H9 (cell line): Measurements from ENCODE around the gene KREMEN2. TPM values are rescaled to one million over a fixed set of nuclear protein-coding genes. Genes with fewer than 3 reads are reported as not detected.

Experiments
- DNase-seq: peaks from one replicate; pipeline ENCODE4 v3.0.0-alpha.2; 2017
- H2AFZ ChIP-seq: one replicate; pipeline ENCODE4 v1.6.1; 2013; ENCODE audit warnings: mild to moderate bottlenecking, low read length, control low read depth, moderate library complexity
- H2AK5ac ChIP-seq: 2 replicates; pipeline ENCODE4 v1.6.1; 2013; ENCODE audit warnings: low read length, control low read depth, mixed read lengths; ENCODE audit not compliant: insufficient read length
- H2BK120ac ChIP-seq: one replicate; pipeline ENCODE4 v1.6.1; 2013; ENCODE audit warnings: low read depth, mild to moderate bottlenecking, low read length, control low read depth, inconsistent platforms; ENCODE audit not compliant: poor library complexity, severe bottlenecking
- H2BK12ac ChIP-seq: 2 replicates; pipeline ENCODE4 v1.6.1; 2013; ENCODE audit warnings: low read length, control low read depth, mixed read lengths, low read depth; ENCODE audit not compliant: insufficient read length
- H2BK15ac ChIP-seq: 2 replicates; pipeline ENCODE4 v1.6.1; 2013; ENCODE audit warnings: low read depth, low read length, control low read depth
- H2BK20ac ChIP-seq: one replicate; pipeline ENCODE4 v1.6.1; 2013; ENCODE audit warnings: low read depth, mild to moderate bottlenecking, low read length, control low read depth, inconsistent platforms; ENCODE audit not compliant: poor library complexity, severe bottlenecking
- H2BK5ac ChIP-seq: 2 replicates; pipeline ENCODE4 v1.6.1; 2013; ENCODE audit warnings: low read length, control low read depth, mixed read lengths; ENCODE audit not compliant: insufficient read length
- H3K14ac ChIP-seq: 2 replicates; pipeline ENCODE4 v1.6.1; 2013; ENCODE audit warnings: low read length, control low read depth; ENCODE audit not compliant: insufficient read depth
- H3K18ac ChIP-seq: 2 replicates; pipeline ENCODE4 v1.6.1; 2013; ENCODE audit warnings: low read depth, mild to moderate bottlenecking, mixed read lengths, low read length, control low read depth; ENCODE audit not compliant: insufficient read length
- H3K23ac ChIP-seq: 2 replicates; pipeline ENCODE4 v1.6.1; 2013; ENCODE audit warnings: low read length, control low read depth, mixed read lengths, low read depth; ENCODE audit not compliant: insufficient read length
- H3K23me2 ChIP-seq: 2 replicates; pipeline ENCODE4 v1.6.1; 2013; ENCODE audit warnings: low read depth, mild to moderate bottlenecking, mixed read lengths, low read length, control low read depth; ENCODE audit not compliant: insufficient read length, poor library complexity, severe bottlenecking
- H3K27ac ChIP-seq: 2 replicates; pipeline ENCODE4 v1.5.1; 2013; ENCODE audit warnings: low read length, control low read depth, mixed read lengths, low read depth; ENCODE audit not compliant: insufficient read length
- H3K27me3 ChIP-seq: 2 replicates; pipeline ENCODE4 v1.6.1; 2013; ENCODE audit warnings: low read length, control low read depth, inconsistent platforms; ENCODE audit not compliant: insufficient read depth
- H3K4ac ChIP-seq: 2 replicates; pipeline ENCODE4 v1.6.1; 2013; ENCODE audit warnings: low read depth, mild to moderate bottlenecking, control low read depth, inconsistent platforms, low read length, moderate library complexity
- H3K4me1 ChIP-seq: 2 replicates; pipeline ENCODE4 v1.6.1; 2013; ENCODE audit warnings: low read length, control low read depth, inconsistent platforms; ENCODE audit not compliant: insufficient read depth
- H3K4me2 ChIP-seq: 2 replicates; pipeline ENCODE4 v1.6.1; 2013; ENCODE audit warnings: low read length, control low read depth, mixed read lengths; ENCODE audit not compliant: insufficient read length, insufficient read depth
- H3K56ac ChIP-seq: 2 replicates; pipeline ENCODE4 v1.6.1; 2013; ENCODE audit warnings: low read depth, mild to moderate bottlenecking, mixed read lengths, low read length, control low read depth; ENCODE audit not compliant: insufficient read length
- H3K79me1 ChIP-seq: 2 replicates; pipeline ENCODE4 v1.6.1; 2013; ENCODE audit warnings: low read depth, mild to moderate bottlenecking, moderate library complexity, low read length, control low read depth, inconsistent platforms; ENCODE audit not compliant: insufficient read depth, poor library complexity, severe bottlenecking
- H3K79me2 ChIP-seq: 2 replicates; pipeline ENCODE4 v1.6.1; 2013; ENCODE audit warnings: low read length, control low read depth, inconsistent platforms; ENCODE audit not compliant: insufficient read depth
- H3K9ac ChIP-seq: 2 replicates; pipeline ENCODE4 v1.6.1; 2013; ENCODE audit warnings: low read length, control low read depth, mixed read lengths; ENCODE audit not compliant: insufficient read length; ENCODE audit errors: extremely low read depth
- H3K9me3 ChIP-seq: one replicate; pipeline ENCODE4 v1.6.1; 2013; ENCODE audit warnings: low read depth, low read length, inconsistent platforms; ENCODE audit not compliant: control insufficient read depth
- H3T11ph ChIP-seq: one replicate; pipeline ENCODE4 v1.6.1; 2013; ENCODE audit warnings: mild to moderate bottlenecking, low read length, control low read depth, inconsistent platforms
- H4K20me1 ChIP-seq: one replicate; pipeline ENCODE4 v1.6.1; 2013; ENCODE audit not compliant: control insufficient read depth, insufficient read length, insufficient read depth
- H4K5ac ChIP-seq: 2 replicates; pipeline ENCODE4 v1.6.1; 2013; ENCODE audit warnings: low read depth, mild to moderate bottlenecking, mixed read lengths, low read length, control low read depth; ENCODE audit not compliant: insufficient read length
- H4K8ac ChIP-seq: replicated peaks from 2 replicates; pipeline ENCODE4 v1.6.1; 2013; ENCODE audit warnings: low read length, control low read depth, mixed read lengths, low read depth; ENCODE audit not compliant: insufficient read length
- H4K91ac ChIP-seq: 2 replicates; pipeline ENCODE4 v1.6.1; 2013; ENCODE audit warnings: low read depth, mild to moderate bottlenecking, moderate library complexity, mixed read lengths, low read length, control low read depth; ENCODE audit not compliant: insufficient read length
- H3K27ac Mint-ChIP-seq, 3 experiments: 2 replicates in 2 of 3; 3 replicates in 1 of 3; pipeline ENCODE4 v1.8.0; 2020 to 2021; ENCODE audit warnings: mixed read lengths in 3 of 3, mild to moderate bottlenecking in 1 of 3, moderate library complexity in 1 of 3
- H3K27me3 Mint-ChIP-seq: 2 replicates; pipeline ENCODE4 v1.8.0; 2021; ENCODE audit warnings: low read depth, mild to moderate bottlenecking, moderate library complexity, mixed read lengths
- H3K36me3 Mint-ChIP-seq, 3 experiments: 2 replicates in 2 of 3; 3 replicates in 1 of 3; pipeline ENCODE4 v1.8.0; 2020 to 2021; ENCODE audit warnings: low read depth in 3 of 3, mixed read lengths in 3 of 3; ENCODE audit not compliant: insufficient read depth in 1 of 3
- H3K4me1 Mint-ChIP-seq, 2 experiments: 2 replicates each; pipeline ENCODE4 v1.8.0; 2020; ENCODE audit warnings: mixed read lengths in 2 of 2
- H3K4me3 Mint-ChIP-seq, 2 experiments: 2 replicates in 1 of 2; 3 replicates in 1 of 2; pipeline ENCODE4 v1.8.0; 2020 to 2021; ENCODE audit warnings: mild to moderate bottlenecking in 2 of 2, mixed read lengths in 2 of 2, moderate library complexity in 1 of 2
- H3K9me3 Mint-ChIP-seq, 2 experiments: 2 replicates in 1 of 2; 3 replicates in 1 of 2; pipeline ENCODE4 v1.8.0; 2020; ENCODE audit warnings: mild to moderate bottlenecking in 2 of 2, mixed read lengths in 2 of 2, moderate library complexity in 1 of 2
- WGBS: extraction: QIAGEN DNeasy Blood & Tissue Kit; methylation state at CpG from one replicate; pipeline ENCODE4 v1.1.7; 2013; ENCODE audit warnings: missing lambda C conversion rate, low lambda C conversion rate, mixed read lengths; ENCODE audit not compliant: insufficient read length; ENCODE audit errors: extremely low coverage; 5-methylcytosine and 5-hydroxymethylcytosine counted together
- total RNA-seq: library from RNA; stranded (reverse); gene quantifications from 2 replicates; pipeline ENCODE4 v1.2.1, GENCODE V29; 2021
- TF ChIP-seq, protein P1 (sequence below): fragments of 200-600 bp; sonication (generic); conservative IDR thresholded peaks from 3 replicates; pipeline ENCODE4 v1.8.0; 2021; ENCODE audit warnings: antibody characterized with exemption, mild to moderate bottlenecking

KREMEN2 gene
- total RNA-seq, 1 experiment from 2014 or later, result 12.8 TPM

DNA sequence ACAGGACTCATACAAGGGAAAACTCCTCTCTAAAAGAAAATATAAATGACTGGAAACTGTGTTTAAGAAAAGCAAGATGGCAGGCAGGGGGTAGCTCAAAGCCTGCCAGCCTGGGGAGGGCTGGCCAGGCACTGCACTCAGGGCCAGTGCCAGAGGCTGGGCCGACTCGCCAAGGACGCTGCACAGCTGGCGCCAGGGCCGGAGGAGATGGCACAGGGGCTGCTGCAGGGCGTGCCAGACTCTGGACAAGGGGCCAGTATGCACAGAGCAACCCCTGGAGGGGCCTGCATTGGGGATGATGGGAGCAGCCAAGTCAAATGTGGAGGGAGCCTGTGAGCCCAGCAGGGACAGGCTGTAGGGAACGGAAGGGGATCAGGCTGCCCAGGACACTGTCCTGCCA is 12.1 kb downstream of the KREMEN2 start:
- Histone ChIP-seq H3K4ac (no peak overlapping the region), H3K18ac (no peak overlapping the region), H3K4me2 (no peak overlapping the region), H4K8ac (no peak overlapping the region), H4K5ac (no peak overlapping the region), H3K23ac (no peak overlapping the region), H4K91ac (no peak overlapping the region), H2AFZ (no peak overlapping the region), H3K27ac (no peak overlapping the region), H3T11ph (no peak overlapping the region), H3K4me1 (no peaks in the 10 kb centered on the region), H4K20me1 (no peaks in the 10 kb centered on the region), H3K9ac (no peak overlapping the region), H2BK12ac (no peak overlapping the region), H2BK120ac (no peak overlapping the region), H2AK5ac (no peak overlapping the region), H3K27me3 (no peaks in the 10 kb centered on the region), H2BK5ac (no peak overlapping the region), H3K79me2 (no peaks in the 10 kb centered on the region; the same call in 1 of the 2 replicates), H3K56ac (no peak overlapping the region), H3K9me3 (no peaks in the 10 kb centered on the region), H3K14ac (no peak overlapping the region), H2BK15ac (no peak overlapping the region), H3K79me1 (no peaks in the 10 kb centered on the region), H3K23me2 (peaks cover 9% of the 10 kb centered on the region), H2BK20ac (no peak overlapping the region)
- no CpG with 5 or more reads among the region's 7 CpGs for WGBS
- Mint-ChIP-seq H3K27ac (no peak overlapping the region), H3K4me1 (peaks cover 13 to 14% of the 10 kb centered on the region in 2 experiments), H3K9me3 (no peaks in the 10 kb centered on the region), H3K4me3 (no peak overlapping the region), H3K36me3 (peaks cover 11 to 47% (median 38%) of the 10 kb centered on the region in 3 experiments; a peak in 6 of 7 replicates), H3K27me3 (no peaks in the 10 kb centered on the region; the same call in none of the 2 replicates)
- DNase-seq, result no peak
- TF ChIP-seq, protein P1, sequence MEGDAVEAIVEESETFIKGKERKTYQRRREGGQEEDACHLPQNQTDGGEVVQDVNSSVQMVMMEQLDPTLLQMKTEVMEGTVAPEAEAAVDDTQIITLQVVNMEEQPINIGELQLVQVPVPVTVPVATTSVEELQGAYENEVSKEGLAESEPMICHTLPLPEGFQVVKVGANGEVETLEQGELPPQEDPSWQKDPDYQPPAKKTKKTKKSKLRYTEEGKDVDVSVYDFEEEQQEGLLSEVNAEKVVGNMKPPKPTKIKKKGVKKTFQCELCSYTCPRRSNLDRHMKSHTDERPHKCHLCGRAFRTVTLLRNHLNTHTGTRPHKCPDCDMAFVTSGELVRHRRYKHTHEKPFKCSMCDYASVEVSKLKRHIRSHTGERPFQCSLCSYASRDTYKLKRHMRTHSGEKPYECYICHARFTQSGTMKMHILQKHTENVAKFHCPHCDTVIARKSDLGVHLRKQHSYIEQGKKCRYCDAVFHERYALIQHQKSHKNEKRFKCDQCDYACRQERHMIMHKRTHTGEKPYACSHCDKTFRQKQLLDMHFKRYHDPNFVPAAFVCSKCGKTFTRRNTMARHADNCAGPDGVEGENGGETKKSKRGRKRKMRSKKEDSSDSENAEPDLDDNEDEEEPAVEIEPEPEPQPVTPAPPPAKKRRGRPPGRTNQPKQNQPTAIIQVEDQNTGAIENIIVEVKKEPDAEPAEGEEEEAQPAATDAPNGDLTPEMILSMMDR, result no peak
